Measurements from ENCODE around the gene ADAMTS1. TPM values are rescaled to one million over a fixed set of nuclear protein-coding genes. Genes with fewer than 3 reads are reported as not detected.

The ADAMTS1 gene
- total RNA-seq, 1 experiment from 2014 or later = 17.8 TPM

DNA sequence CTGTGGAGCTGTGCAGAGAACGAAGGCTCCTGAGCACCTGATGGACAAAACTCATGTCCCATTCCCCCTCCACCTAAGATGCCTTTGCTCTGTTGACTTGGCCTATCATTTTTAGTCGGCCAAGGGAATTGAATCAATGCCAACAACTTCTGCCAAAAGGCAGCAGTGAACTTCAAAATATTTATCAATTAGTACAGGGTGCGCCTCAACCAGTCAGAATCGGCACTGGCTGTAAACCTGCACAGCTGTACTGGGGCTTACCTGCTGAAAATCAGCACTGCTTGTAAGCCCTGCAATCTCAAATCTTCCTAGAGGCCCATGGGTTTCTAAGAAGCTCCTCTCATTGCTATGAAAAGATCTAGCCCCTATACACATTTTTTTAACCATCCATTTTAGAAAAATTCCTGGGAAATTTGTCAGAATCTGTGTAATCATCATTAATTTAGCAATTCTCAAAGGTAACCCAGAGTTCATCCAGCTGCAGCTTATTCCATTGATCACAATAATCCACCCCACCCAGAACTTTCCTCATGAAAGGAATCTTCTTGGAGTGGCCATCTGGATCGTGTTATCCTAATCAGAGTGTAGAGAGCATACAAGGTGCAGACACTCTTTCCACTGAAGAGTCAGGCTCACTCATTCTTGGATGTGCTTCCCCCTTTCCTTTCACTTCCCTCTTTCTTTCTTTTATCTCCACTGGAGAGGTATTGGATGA is 40.2 kb downstream of the ADAMTS1 start:
- no peak overlapping the region for H4K8ac ChIP-seq (replicated peaks; ENCODE audit: insufficient read length, low read depth, low read length)
- H2BK12ac ChIP-seq (ENCODE audit: insufficient read length, low read depth, low read length) = no peak overlapping the region
- no peaks in the 10 kb centered on the region for H3K9me3 ChIP-seq (ENCODE audit: control insufficient read depth, low read depth, low read length)
- H4K91ac ChIP-seq (ENCODE audit: insufficient read length, low read depth, low read length) = no peak overlapping the region
- no peak overlapping the region for H2AFZ ChIP-seq (ENCODE audit: low read length)
- H2BK15ac ChIP-seq (ENCODE audit: low read depth, low read length) = no peak overlapping the region
- H3K4me2 ChIP-seq (ENCODE audit: insufficient read depth, insufficient read length, low read length) = no peak overlapping the region
- H3K4ac ChIP-seq (ENCODE audit: low read depth, low read length) = no peak overlapping the region
- no peak overlapping the region for H3K9ac ChIP-seq (ENCODE audit: extremely low read depth, insufficient read length, low read length)
- no peak overlapping the region for H2BK5ac ChIP-seq (ENCODE audit: insufficient read length, low read length)
- no CpG with 5 or more reads among the region's 5 CpGs for WGBS (ENCODE audit: extremely low coverage, insufficient read length, low lambda C conversion rate)
- Mint-ChIP-seq H3K27ac (no peak overlapping the region), H3K9me3 (no peaks in the 10 kb centered on the region), H3K36me3 (ENCODE audit: insufficient read depth in 1 of 3, low read depth in 3 of 3) (no peaks in the 10 kb centered on the region), H3K4me3 (no peak overlapping the region), H3K4me1 (peaks cover 15 to 17% of the 10 kb centered on the region in 2 experiments), H3K27me3 (ENCODE audit: low read depth) (no peaks in the 10 kb centered on the region; the same call in 1 of the 2 replicates)
- H3K4me1 ChIP-seq (ENCODE audit: insufficient read depth, low read length) = 0 out of 2 replicates have a peak, but pooled peaks cover 2% of the 10 kb centered on the region
- H2BK20ac ChIP-seq (ENCODE audit: low read depth, low read length, poor library complexity, severe bottlenecking) = no peak overlapping the region
- no peaks in the 10 kb centered on the region for H4K20me1 ChIP-seq (ENCODE audit: control insufficient read depth, insufficient read depth, insufficient read length)
- TF ChIP-seq, protein P1, sequence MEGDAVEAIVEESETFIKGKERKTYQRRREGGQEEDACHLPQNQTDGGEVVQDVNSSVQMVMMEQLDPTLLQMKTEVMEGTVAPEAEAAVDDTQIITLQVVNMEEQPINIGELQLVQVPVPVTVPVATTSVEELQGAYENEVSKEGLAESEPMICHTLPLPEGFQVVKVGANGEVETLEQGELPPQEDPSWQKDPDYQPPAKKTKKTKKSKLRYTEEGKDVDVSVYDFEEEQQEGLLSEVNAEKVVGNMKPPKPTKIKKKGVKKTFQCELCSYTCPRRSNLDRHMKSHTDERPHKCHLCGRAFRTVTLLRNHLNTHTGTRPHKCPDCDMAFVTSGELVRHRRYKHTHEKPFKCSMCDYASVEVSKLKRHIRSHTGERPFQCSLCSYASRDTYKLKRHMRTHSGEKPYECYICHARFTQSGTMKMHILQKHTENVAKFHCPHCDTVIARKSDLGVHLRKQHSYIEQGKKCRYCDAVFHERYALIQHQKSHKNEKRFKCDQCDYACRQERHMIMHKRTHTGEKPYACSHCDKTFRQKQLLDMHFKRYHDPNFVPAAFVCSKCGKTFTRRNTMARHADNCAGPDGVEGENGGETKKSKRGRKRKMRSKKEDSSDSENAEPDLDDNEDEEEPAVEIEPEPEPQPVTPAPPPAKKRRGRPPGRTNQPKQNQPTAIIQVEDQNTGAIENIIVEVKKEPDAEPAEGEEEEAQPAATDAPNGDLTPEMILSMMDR (conservative IDR thresholded peaks at IDR 0.05) = no peak
- H3K14ac ChIP-seq (ENCODE audit: insufficient read depth, low read length) = no peak overlapping the region
- H3K18ac ChIP-seq (ENCODE audit: insufficient read length, low read depth, low read length) = no peak overlapping the region
- H3K79me1 ChIP-seq (ENCODE audit: insufficient read depth, low read depth, low read length, poor library complexity, severe bottlenecking) = no peaks in the 10 kb centered on the region
- no peaks in the 10 kb centered on the region for H3K79me2 ChIP-seq (ENCODE audit: insufficient read depth, low read length)
- H3K23me2 ChIP-seq (ENCODE audit: insufficient read length, low read depth, low read length, poor library complexity, severe bottlenecking) = no peaks in the 10 kb centered on the region
- H3K27ac ChIP-seq (ENCODE audit: insufficient read length, low read depth, low read length) = no peak overlapping the region
- no peak overlapping the region for H2AK5ac ChIP-seq (ENCODE audit: insufficient read length, low read length)
- no peak overlapping the region for H2BK120ac ChIP-seq (ENCODE audit: low read depth, low read length, poor library complexity, severe bottlenecking)
- H3K56ac ChIP-seq (ENCODE audit: insufficient read length, low read depth, low read length) = no peak overlapping the region
- no peaks in the 10 kb centered on the region for H3K27me3 ChIP-seq (ENCODE audit: insufficient read depth, low read length)
- no peak overlapping the region for H3T11ph ChIP-seq (ENCODE audit: low read length)
- H4K5ac ChIP-seq (ENCODE audit: insufficient read length, low read depth, low read length) = no peak overlapping the region
- H3K23ac ChIP-seq (ENCODE audit: insufficient read length, low read depth, low read length) = no peak overlapping the region
- no peak for DNase-seq
